Liver (tissue), 9 donors: ENCODE data around the gene FMN1. TPM values are rescaled to one million over a fixed set of nuclear protein-coding genes. Genes with fewer than 3 reads are reported as not detected.

Source experiments
- DNase-seq: peaks from one replicate; pipeline ENCODE4 v3.0.0-alpha.2; 2017; ENCODE audit warnings: low spot score
- H3K27ac ChIP-seq, 2 donors: one replicate each; pipeline ENCODE4 v1.7.0; 2013; ENCODE audit warnings: inconsistent platforms in 2 of 2, low read length in 2 of 2, control low read depth in 1 of 2, low read depth in 1 of 2, mild to moderate bottlenecking in 1 of 2
- H3K27me3 ChIP-seq, 4 donors: one replicate each; pipeline versions ENCODE4 v1.6.1 to v1.7.0; 2013; ENCODE audit warnings: low read length in 3 of 4, inconsistent platforms in 1 of 4, mild to moderate bottlenecking in 1 of 4, moderate library complexity in 1 of 4; ENCODE audit not compliant: control insufficient read depth in 4 of 4, insufficient read depth in 4 of 4
- H3K36me3 ChIP-seq, 4 donors: one replicate each; pipeline versions ENCODE4 v1.6.1 to v1.7.0; 2013; ENCODE audit warnings: low read length in 3 of 4, mild to moderate bottlenecking in 3 of 4, low read depth in 1 of 4, moderate library complexity in 1 of 4; ENCODE audit not compliant: control insufficient read depth in 4 of 4, insufficient read depth in 3 of 4
- H3K4me1 ChIP-seq, 4 donors: one replicate each; pipeline versions ENCODE4 v1.6.1 to v1.7.0; 2013; ENCODE audit warnings: low read length in 3 of 4, mild to moderate bottlenecking in 3 of 4, moderate library complexity in 1 of 4; ENCODE audit not compliant: control insufficient read depth in 4 of 4, insufficient read depth in 4 of 4
- H3K4me3 ChIP-seq, 3 donors: one replicate each; pipeline versions ENCODE4 v1.6.1 to v1.7.0; 2013; ENCODE audit warnings: low read length in 3 of 3, control low read depth in 1 of 3, low read depth in 1 of 3, mild to moderate bottlenecking in 1 of 3
- H3K9ac ChIP-seq, 2 donors: one replicate each; pipeline ENCODE4 v1.7.0; 2013; ENCODE audit warnings: low read length in 2 of 2, mild to moderate bottlenecking in 2 of 2, moderate library complexity in 2 of 2, control low read depth in 1 of 2, low read depth in 1 of 2
- H3K9me3 ChIP-seq, 4 donors: one replicate each; pipeline versions ENCODE4 v1.6.1 to v1.7.0; 2013; ENCODE audit warnings: low read length in 3 of 4; ENCODE audit not compliant: control insufficient read depth in 4 of 4
- CTCF ChIP-seq: fragments of 150-350 bp; IDR thresholded peaks from 2 replicates; pipeline ENCODE4 v1.5.1; 2017; ENCODE audit warnings: improper control_type of control experiment, low read depth, low read length; ENCODE audit not compliant: missing input control
- EGR1 ChIP-seq, 2 donors: IDR thresholded peaks; 2 replicates each; pipeline ENCODE4 v1.6.1; 2016 to 2018; ENCODE audit warnings: antibody characterized with exemption in 2 of 2, low read depth in 2 of 2
- FOXA1 ChIP-seq: IDR thresholded peaks from 2 replicates; pipeline ENCODE4 v1.6.1; 2016; ENCODE audit warnings: antibody characterized with exemption
- FOXA2 ChIP-seq: IDR thresholded peaks from 2 replicates; pipeline ENCODE4 v1.6.1; 2016; ENCODE audit warnings: antibody characterized with exemption
- GABPA ChIP-seq, 2 donors: IDR thresholded peaks in 1 of 2; conservative IDR thresholded peaks in 1 of 2; 2 replicates each; pipeline ENCODE4 v1.6.1; 2016; ENCODE audit warnings: antibody characterized with exemption in 2 of 2, mild to moderate bottlenecking in 1 of 2, moderate library complexity in 1 of 2
- HNF4A ChIP-seq, 2 donors: conservative IDR thresholded peaks; 2 replicates each; pipeline ENCODE4 v1.6.1; 2016; ENCODE audit warnings: antibody characterized with exemption in 2 of 2, mild to moderate bottlenecking in 2 of 2
- HNF4G ChIP-seq: IDR thresholded peaks from 2 replicates; pipeline ENCODE4 v1.6.1; 2016; ENCODE audit warnings: antibody characterized with exemption
- MAX ChIP-seq: IDR thresholded peaks from 2 replicates; pipeline ENCODE4 v1.6.1; 2016; ENCODE audit warnings: antibody characterized with exemption
- NR2F2 ChIP-seq: IDR thresholded peaks from 2 replicates; pipeline ENCODE4 v1.6.1; 2016; ENCODE audit warnings: antibody characterized with exemption
- RAD21 ChIP-seq, 2 donors: IDR thresholded peaks; 2 replicates each; pipeline ENCODE4 v1.6.1; 2016; ENCODE audit warnings: antibody characterized with exemption in 2 of 2, mild to moderate bottlenecking in 2 of 2
- REST ChIP-seq: IDR thresholded peaks from 2 replicates; pipeline ENCODE4 v1.6.1; 2016; ENCODE audit warnings: antibody characterized with exemption, mild to moderate bottlenecking
- RXRA ChIP-seq, 2 donors: IDR thresholded peaks; 2 replicates each; pipeline ENCODE4 v1.6.1; 2017 to 2018; ENCODE audit warnings: antibody characterized with exemption in 2 of 2, mild to moderate bottlenecking in 1 of 2
- SP1 ChIP-seq: IDR thresholded peaks from 2 replicates; pipeline ENCODE4 v1.6.1; 2018; ENCODE audit warnings: antibody characterized with exemption, mild to moderate bottlenecking
- YY1 ChIP-seq: IDR thresholded peaks from 2 replicates; pipeline ENCODE4 v1.6.1; 2016; ENCODE audit warnings: antibody characterized with exemption, mild to moderate bottlenecking
- WGBS: extraction: QIAGEN DNeasy Blood & Tissue Kit; methylation state at CpG from one replicate; pipeline ENCODE4 v1.1.7; 2013; 5-methylcytosine and 5-hydroxymethylcytosine counted together
- polyA plus RNA-seq, 2 donors: library from polyadenylated mRNA; stranded (reverse) in 1 of 2; unstranded in 1 of 2; fragments of 200-250 nt in 1 of 2; fragments of >200 nt in 1 of 2; fragmentation: Nextera tagmentation in 1 of 2; extraction: Ambion mirVana in 1 of 2; gene quantifications; one replicate each; pipeline versions ENCODE4 v1.2.1 to v1.2.3, GENCODE V29; 2013 to 2015
- total RNA-seq, 2 donors: library from RNA; depleted of rRNA; stranded (reverse); fragments of >200 nt; gene quantifications; one replicate each; pipeline ENCODE4 v1.2.3, GENCODE V29; 2014
- TF ChIP-seq, protein P1 (sequence below): IDR thresholded peaks from 2 replicates; pipeline ENCODE4 v1.6.1; 2016; ENCODE audit warnings: antibody characterized with exemption
- donor health status: healthy.
- donor health status: healthy.
- donor health status: healthy.
- donor health status: healthy.
- donor health status: healthy.

Gene FMN1
- total and polyA plus RNA-seq, 4 donors, result 0.21 to 5.4 (median 0.53) TPM

DNA sequence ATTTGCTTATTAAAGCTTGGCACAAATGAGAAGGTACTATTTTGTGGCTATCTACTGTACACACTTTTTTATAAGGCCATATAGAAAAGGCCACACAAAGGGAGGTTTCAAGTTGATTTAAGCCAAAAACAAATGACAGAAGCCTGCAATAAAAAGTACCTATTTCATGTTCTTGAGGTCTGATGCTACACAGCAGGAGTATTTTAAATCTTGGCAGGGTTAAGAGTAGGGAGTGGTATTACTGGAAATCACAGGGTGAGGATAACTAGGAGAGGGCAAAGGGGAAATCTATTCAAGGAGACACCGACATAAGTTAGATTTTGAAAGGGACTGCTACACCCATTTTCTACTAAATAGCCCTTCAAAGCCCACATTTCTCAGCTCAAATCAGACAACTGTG is 330.5 kb downstream of the FMN1 start:
- Histone ChIP-seq H3K9me3 (no peaks in the 10 kb centered on the region), H3K4me1 (no peaks in the 10 kb centered on the region), H3K27ac (no peak overlapping the region), H3K9ac (no peak overlapping the region), H3K27me3 (no peaks in the 10 kb centered on the region), H3K4me3 (no peak overlapping the region), H3K36me3 (no peaks in the 10 kb centered on the region)
- 58% methylated on average over 1 of the region's 1 CpG for WGBS
- no peak for DNase-seq
- TF ChIP-seq MAX (no peak), FOXA1 (no peak)

DNA sequence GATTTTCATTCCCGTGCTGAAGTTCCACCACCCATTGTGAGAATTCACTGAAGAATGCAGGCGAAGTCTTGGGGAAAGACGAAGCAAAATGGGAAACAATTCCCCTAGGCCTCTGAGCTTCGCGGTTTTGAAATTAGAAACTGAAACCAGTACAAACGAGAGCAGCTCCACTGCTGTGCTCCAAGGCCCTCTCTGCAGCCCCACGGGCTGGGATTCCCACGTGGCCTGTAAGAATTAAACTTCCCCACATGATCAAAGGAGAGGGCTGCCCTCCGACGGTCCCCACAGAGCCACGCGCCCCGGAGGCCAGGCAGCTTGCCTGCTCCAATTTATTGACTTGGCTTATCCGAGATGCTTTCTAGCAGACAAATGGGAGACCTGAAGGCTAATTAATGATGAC is 332.8 kb downstream of the FMN1 start:
- DNase-seq, result no peak
- H3K9me3 ChIP-seq, result no peaks in the 10 kb centered on the region
- no peaks in the 10 kb centered on the region for H3K27me3 ChIP-seq
- 48% methylated on average over 14 of the region's 14 CpGs for WGBS
- H3K4me1 ChIP-seq, result no peaks in the 10 kb centered on the region
- H3K36me3 ChIP-seq, result no peaks in the 10 kb centered on the region
- H3K4me3 ChIP-seq, result no peak overlapping the region
- TF ChIP-seq RXRA (IDR thresholded peaks at IDR 0.05) (no peak), SP1 (no peak), REST (no peak), HNF4G (no peak), CTCF (no peak), GABPA (IDR thresholded peaks at IDR 0.05 in 1 of 2, conservative IDR thresholded peaks at IDR 0.05 in 1 of 2) (no peak), YY1 (no peak), FOXA2 (no peak), NR2F2 (no peak), RAD21 (IDR thresholded peaks at IDR 0.05) (no peak), HNF4A (conservative IDR thresholded peaks at IDR 0.05) (no peak), MAX (no peak), EGR1 (IDR thresholded peaks at IDR 0.05; ENCODE audit: low read depth in 2 of 2) (no peak), FOXA1 (no peak)
- TF ChIP-seq, protein P1, sequence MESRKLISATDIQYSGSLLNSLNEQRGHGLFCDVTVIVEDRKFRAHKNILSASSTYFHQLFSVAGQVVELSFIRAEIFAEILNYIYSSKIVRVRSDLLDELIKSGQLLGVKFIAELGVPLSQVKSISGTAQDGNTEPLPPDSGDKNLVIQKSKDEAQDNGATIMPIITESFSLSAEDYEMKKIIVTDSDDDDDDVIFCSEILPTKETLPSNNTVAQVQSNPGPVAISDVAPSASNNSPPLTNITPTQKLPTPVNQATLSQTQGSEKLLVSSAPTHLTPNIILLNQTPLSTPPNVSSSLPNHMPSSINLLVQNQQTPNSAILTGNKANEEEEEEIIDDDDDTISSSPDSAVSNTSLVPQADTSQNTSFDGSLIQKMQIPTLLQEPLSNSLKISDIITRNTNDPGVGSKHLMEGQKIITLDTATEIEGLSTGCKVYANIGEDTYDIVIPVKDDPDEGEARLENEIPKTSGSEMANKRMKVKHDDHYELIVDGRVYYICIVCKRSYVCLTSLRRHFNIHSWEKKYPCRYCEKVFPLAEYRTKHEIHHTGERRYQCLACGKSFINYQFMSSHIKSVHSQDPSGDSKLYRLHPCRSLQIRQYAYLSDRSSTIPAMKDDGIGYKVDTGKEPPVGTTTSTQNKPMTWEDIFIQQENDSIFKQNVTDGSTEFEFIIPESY, result no peak
- H3K27ac ChIP-seq, result no peak overlapping the region
- H3K9ac ChIP-seq, result no peak overlapping the region
